Mesendoderm (in vitro differentiated cells): Measurements from ENCODE around the gene OR2A42. TPM values are rescaled to one million over a fixed set of nuclear protein-coding genes. Genes with fewer than 3 reads are reported as not detected.
"Not testable (repeated sequence)": the region's sequence is repeated elsewhere in the genome, so short reads cannot be mapped to it uniquely, and the experiment has no call there.

Experiments
- DNase-seq: peaks from one replicate; pipeline ENCODE4 v3.0.0; 2013
- H2AK5ac ChIP-seq: 2 replicates; pipeline ENCODE4 v1.6.1; 2013; ENCODE audit warnings: low read length, inconsistent platforms
- H2BK120ac ChIP-seq: 2 replicates; pipeline ENCODE4 v1.6.1; 2013; ENCODE audit warnings: low read depth, mild to moderate bottlenecking, low read length, moderate library complexity, mixed read lengths
- H2BK15ac ChIP-seq: replicated peaks from 2 replicates; pipeline ENCODE4 v1.6.1; 2013; ENCODE audit warnings: low read depth, mild to moderate bottlenecking, moderate library complexity
- H2BK5ac ChIP-seq: 2 replicates; pipeline ENCODE4 v1.6.1; 2013; ENCODE audit warnings: low read length, inconsistent platforms
- H3K18ac ChIP-seq: 2 replicates; pipeline ENCODE4 v1.6.1; 2013; ENCODE audit warnings: mild to moderate bottlenecking, low read length, mixed read lengths
- H3K23ac ChIP-seq: one replicate; pipeline ENCODE4 v1.6.1; 2013; ENCODE audit warnings: low read length
- H3K27ac ChIP-seq: 2 replicates; pipeline ENCODE4 v1.5.1; 2013; ENCODE audit warnings: low read depth, mild to moderate bottlenecking, inconsistent platforms, low read length, moderate library complexity
- H3K27me3 ChIP-seq: 2 replicates; pipeline ENCODE4 v1.6.1; 2013; ENCODE audit warnings: low read length, control low read depth, mild to moderate bottlenecking, inconsistent platforms; ENCODE audit not compliant: insufficient read depth, poor library complexity
- H3K36me3 ChIP-seq: 2 replicates; pipeline ENCODE4 v1.6.1; 2013; ENCODE audit warnings: low read length, inconsistent platforms; ENCODE audit not compliant: control insufficient read depth, insufficient read depth
- H3K4ac ChIP-seq: one replicate; pipeline ENCODE4 v1.6.1; 2013; ENCODE audit warnings: low read depth, mild to moderate bottlenecking, low read length, moderate library complexity
- H3K4me1 ChIP-seq: 2 replicates; pipeline ENCODE4 v1.6.1; 2013; ENCODE audit warnings: low read depth, low read length, inconsistent platforms; ENCODE audit not compliant: control insufficient read depth
- H3K4me2 ChIP-seq: 2 replicates; pipeline ENCODE4 v1.6.1; 2013; ENCODE audit warnings: low read length
- H3K4me3 ChIP-seq: 2 replicates; pipeline ENCODE4 v1.5.1; 2013; ENCODE audit warnings: mild to moderate bottlenecking, low read length
- H3K56ac ChIP-seq: one replicate; pipeline ENCODE4 v1.6.1; 2013; ENCODE audit warnings: low read length
- H3K79me1 ChIP-seq: 2 replicates; pipeline ENCODE4 v1.6.1; 2013; ENCODE audit warnings: low read length, inconsistent platforms
- H3K79me2 ChIP-seq: 2 replicates; pipeline ENCODE4 v1.6.1; 2013; ENCODE audit warnings: mild to moderate bottlenecking, low read length; ENCODE audit not compliant: control insufficient read depth, insufficient read depth
- H3K9ac ChIP-seq: 2 replicates; pipeline ENCODE4 v1.6.1; 2013; ENCODE audit warnings: low read length, inconsistent platforms
- H4K5ac ChIP-seq: one replicate; pipeline ENCODE4 v1.6.1; 2013; ENCODE audit warnings: low read length
- H4K8ac ChIP-seq: one replicate; pipeline ENCODE4 v1.6.1; 2013; ENCODE audit warnings: low read depth, mild to moderate bottlenecking, control low read depth, low read length, moderate library complexity
- WGBS: extraction: QIAGEN DNeasy Blood & Tissue Kit; methylation state at CpG from one replicate; pipeline ENCODE4 v1.1.7; 2013; ENCODE audit warnings: low lambda C conversion rate, missing lambda C conversion rate; ENCODE audit not compliant: insufficient coverage; ENCODE audit errors: extremely low coverage; 5-methylcytosine and 5-hydroxymethylcytosine counted together
- polyA plus RNA-seq, 2 experiments: library from polyadenylated mRNA; stranded (reverse); fragments of 200-250 nt; gene quantifications; one replicate each; pipeline ENCODE4 v1.2.3, GENCODE V29; 2013

OR2A42 gene, protein sequence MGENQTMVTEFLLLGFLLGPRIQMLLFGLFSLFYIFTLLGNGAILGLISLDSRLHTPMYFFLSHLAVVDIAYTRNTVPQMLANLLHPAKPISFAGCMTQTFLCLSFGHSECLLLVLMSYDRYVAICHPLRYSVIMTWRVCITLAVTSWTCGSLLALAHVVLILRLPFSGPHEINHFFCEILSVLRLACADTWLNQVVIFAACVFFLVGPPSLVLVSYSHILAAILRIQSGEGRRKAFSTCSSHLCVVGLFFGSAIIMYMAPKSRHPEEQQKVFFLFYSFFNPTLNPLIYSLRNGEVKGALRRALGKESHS
- not detected for polyA plus RNA-seq (2013, experiment 1 of 2)
- polyA plus RNA-seq (2013, experiment 2 of 2): not detected

DNA sequence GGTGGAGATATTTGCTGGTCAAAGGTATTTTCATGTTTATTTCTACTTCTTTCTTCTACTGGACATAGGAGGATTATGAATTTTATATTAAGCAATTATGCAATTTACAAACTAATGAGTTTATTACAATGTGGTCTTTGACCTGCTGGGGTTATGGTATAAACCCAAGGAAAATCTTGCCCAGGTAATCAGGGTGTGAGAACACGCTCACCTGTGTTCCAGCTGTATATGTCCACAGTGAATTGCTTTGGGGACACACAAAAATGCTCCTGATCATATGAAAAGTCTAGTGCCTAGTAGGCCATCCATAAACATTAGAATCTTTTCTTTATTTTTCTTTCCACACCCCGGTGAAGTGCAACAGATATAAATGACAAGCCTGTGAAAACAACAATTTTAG, at the start of gene OR2A42:
OR2A42 (minus strand) TSS at position 241 of the 400 bp plus-strand sequence. CDS start 6,762 bp downstream, outside the sequence.
- H2AK5ac ChIP-seq, H3K4me3 ChIP-seq, H3K9ac ChIP-seq, H3K4ac ChIP-seq, H3K4me1 ChIP-seq, H3K27me3 ChIP-seq, H4K8ac ChIP-seq, H4K5ac ChIP-seq, H3K23ac ChIP-seq, H3K56ac ChIP-seq, H3K27ac ChIP-seq, H2BK120ac ChIP-seq, H3K36me3 ChIP-seq, H3K79me2 ChIP-seq, H2BK15ac ChIP-seq, H3K4me2 ChIP-seq, H3K79me1 ChIP-seq, H2BK5ac ChIP-seq, DNase-seq, H3K18ac ChIP-seq: not testable (repeated sequence)
- WGBS: no CpG with 5 or more reads among the region's 2 CpGs

DNA sequence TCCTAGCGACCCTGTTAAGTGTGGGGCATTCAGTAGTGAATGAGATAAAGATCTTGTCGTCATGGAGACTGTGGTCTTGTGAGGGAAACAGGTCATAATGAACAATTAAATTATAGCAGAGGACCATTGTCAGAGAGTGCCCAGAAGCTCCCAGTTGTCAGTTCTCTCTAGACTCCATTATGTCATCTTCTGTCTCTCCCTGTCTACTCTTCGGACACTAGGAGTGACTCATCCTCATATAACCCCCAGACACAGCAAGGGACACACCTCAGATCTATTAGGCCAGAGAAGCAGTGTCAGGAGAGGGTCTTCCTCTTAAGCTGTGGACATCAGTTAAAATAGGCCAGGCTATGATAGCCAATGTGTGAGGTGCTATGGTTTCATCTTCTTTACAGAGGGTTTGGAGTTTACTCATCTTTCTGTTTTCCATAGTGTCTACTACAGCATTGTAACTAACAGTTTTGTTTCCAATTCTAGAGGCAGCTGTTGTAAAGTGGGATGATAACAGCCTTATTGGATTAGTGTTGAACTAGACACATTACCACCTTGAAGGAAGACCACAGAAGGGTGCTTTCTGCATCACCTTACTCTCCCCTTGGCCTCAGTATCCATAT, 47.9 kb upstream of the OR2A42 start:
- not testable (repeated sequence) for DNase-seq, H3K4me1 ChIP-seq, H4K5ac ChIP-seq, H3K27ac ChIP-seq, H3K4me3 ChIP-seq, H2AK5ac ChIP-seq, H3K36me3 ChIP-seq, H3K4ac ChIP-seq, H2BK5ac ChIP-seq, H4K8ac ChIP-seq, H2BK120ac ChIP-seq, H3K18ac ChIP-seq, H3K56ac ChIP-seq, H3K9ac ChIP-seq, H2BK15ac ChIP-seq, H3K79me1 ChIP-seq, H3K27me3 ChIP-seq, H3K4me2 ChIP-seq, H3K79me2 ChIP-seq, H3K23ac ChIP-seq
- WGBS: no CpG with 5 or more reads among the region's 3 CpGs

DNA sequence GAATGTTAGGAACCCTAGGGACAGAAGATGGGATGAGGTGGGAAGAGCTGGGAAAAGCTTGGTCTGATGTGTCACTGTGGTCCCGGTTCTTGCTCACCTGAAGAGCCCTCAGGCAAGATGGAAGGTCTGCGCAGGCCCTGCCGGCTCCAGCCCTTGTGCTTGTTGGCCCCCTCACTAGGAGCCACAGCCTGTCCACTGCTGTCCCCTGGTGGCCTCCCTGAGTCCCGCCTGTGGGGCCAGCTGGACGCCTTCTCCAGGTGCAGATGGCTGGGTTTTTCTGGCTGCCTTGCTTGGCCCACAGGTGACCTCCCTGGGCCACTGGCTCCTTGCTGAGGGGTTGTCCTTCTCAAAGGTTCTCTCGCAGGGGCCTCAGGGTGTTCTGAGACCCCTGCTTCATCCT, 44.3 kb upstream of the OR2A42 start:
- not testable (repeated sequence) for H2BK15ac ChIP-seq, H3K79me1 ChIP-seq, H3K36me3 ChIP-seq, H3K9ac ChIP-seq, H3K4ac ChIP-seq, H3K27ac ChIP-seq, H4K8ac ChIP-seq, H3K27me3 ChIP-seq, H3K4me3 ChIP-seq, DNase-seq, H3K4me1 ChIP-seq, H2BK5ac ChIP-seq, H3K18ac ChIP-seq, H2AK5ac ChIP-seq, H3K79me2 ChIP-seq, H3K56ac ChIP-seq, H4K5ac ChIP-seq, H3K23ac ChIP-seq, H2BK120ac ChIP-seq, H3K4me2 ChIP-seq
- no CpG with 5 or more reads among the region's 6 CpGs for WGBS

DNA sequence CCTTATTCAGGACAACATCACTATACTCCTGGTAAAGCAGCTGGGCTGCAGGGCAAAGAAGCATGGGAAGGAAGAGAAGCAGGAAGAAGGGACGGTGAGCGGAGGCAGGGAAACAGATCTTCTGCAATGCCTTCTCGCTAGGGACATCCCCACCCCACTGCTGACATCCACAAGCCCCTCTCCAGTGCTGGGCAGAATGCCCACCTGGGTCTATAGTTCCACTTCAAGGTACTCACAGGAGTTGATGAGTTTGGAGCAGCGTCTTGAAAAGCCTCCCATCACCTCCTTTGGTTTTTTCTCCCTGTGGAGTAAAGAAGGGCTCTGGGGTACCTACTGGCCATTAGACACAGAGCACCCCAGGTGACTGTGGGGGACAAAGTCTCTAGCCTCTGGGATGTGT, 43.1 kb upstream of the OR2A42 start:
- H3K36me3 ChIP-seq, H2BK5ac ChIP-seq: not testable (repeated sequence)

DNA sequence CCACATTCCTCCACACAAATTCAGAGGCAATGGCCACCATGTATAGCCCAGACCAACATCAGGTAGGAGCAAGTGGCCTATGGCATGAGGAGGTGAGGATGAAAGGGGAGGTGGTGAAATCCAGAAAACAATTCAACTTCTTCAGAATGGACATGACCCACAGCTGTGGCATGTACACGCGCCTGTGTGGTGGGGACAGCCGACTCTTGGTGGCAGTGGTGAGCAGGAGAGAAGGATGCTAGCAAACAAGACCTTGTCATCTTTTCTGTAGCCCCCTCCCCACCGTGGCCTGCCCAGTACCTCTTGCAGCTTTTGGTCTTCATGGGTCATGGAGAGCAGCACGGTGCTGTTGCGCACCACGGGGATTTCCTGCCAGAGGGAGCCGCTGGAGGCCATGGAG, 42.6 kb upstream of the OR2A42 start:
- H3K79me1 ChIP-seq, H3K27ac ChIP-seq, H3K27me3 ChIP-seq, H2BK5ac ChIP-seq, H3K4ac ChIP-seq, H3K9ac ChIP-seq, H2BK120ac ChIP-seq, H3K36me3 ChIP-seq, H3K4me2 ChIP-seq, DNase-seq, H2BK15ac ChIP-seq, H4K8ac ChIP-seq, H3K4me1 ChIP-seq, H3K79me2 ChIP-seq, H2AK5ac ChIP-seq, H3K18ac ChIP-seq, H3K56ac ChIP-seq, H4K5ac ChIP-seq, H3K4me3 ChIP-seq, H3K23ac ChIP-seq: not testable (repeated sequence)
- WGBS: no CpG with 5 or more reads among the region's 8 CpGs

More for the DNA sequence above, 43.1 kb upstream of the OR2A42 start:
- WGBS: no CpG with 5 or more reads among the region's 4 CpGs
- H4K8ac ChIP-seq, H3K18ac ChIP-seq, H3K27ac ChIP-seq, H2BK15ac ChIP-seq, H2BK120ac ChIP-seq, H3K4me2 ChIP-seq, H4K5ac ChIP-seq, H3K79me1 ChIP-seq, DNase-seq, H2AK5ac ChIP-seq, H3K4me3 ChIP-seq, H3K4me1 ChIP-seq, H3K23ac ChIP-seq, H3K9ac ChIP-seq, H3K4ac ChIP-seq, H3K79me2 ChIP-seq, H3K56ac ChIP-seq, H3K27me3 ChIP-seq: not testable (repeated sequence)
